Right atrium auricular region (tissue), 2 donors: ENCODE data around the gene GPR108. TPM values are rescaled to one million over a fixed set of nuclear protein-coding genes. Genes with fewer than 3 reads are reported as not detected.

ENCODE experiments used
- DNase-seq: peaks from one replicate; pipeline ENCODE4 v3.0.0-alpha.2; 2019; ENCODE audit warnings: low spot score
- H3K27ac ChIP-seq, 2 donors: fragments of 200-600 bp; sonication (generic); 1 replicate in 1 of 2; 2 replicates in 1 of 2; pipeline ENCODE4 v1.5.1; 2016 to 2019
- H3K27me3 ChIP-seq, 2 donors: fragments of 200-600 bp; sonication (generic); one replicate each; pipeline versions ENCODE4 v1.5.1 to v1.6.0; 2017 to 2019
- H3K36me3 ChIP-seq: fragments of 200-600 bp; sonication (generic); one replicate; pipeline ENCODE4 v1.5.1; 2016
- H3K4me1 ChIP-seq, 2 donors: fragments of 200-600 bp; sonication (generic); one replicate each; pipeline versions ENCODE4 v1.5.1 to v1.6.0; 2017 to 2019
- H3K4me3 ChIP-seq, 2 donors: fragments of 200-600 bp; sonication (generic); 1 replicate in 1 of 2; 2 replicates in 1 of 2; pipeline ENCODE4 v1.5.1; 2017 to 2019; ENCODE audit warnings: mild to moderate bottlenecking in 1 of 2, moderate library complexity in 1 of 2
- H3K9me3 ChIP-seq, 2 donors: fragments of 200-600 bp; sonication (generic); one replicate each; pipeline ENCODE4 v1.5.1; 2019
- total RNA-seq, 2 donors: library from RNA; depleted of rRNA; stranded (reverse); fragments of >200 nt; gene quantifications; one replicate each; pipeline ENCODE4 v1.1.0, GENCODE V29; 2016
- TF ChIP-seq, protein P1 (sequence below), 2 donors: fragments of 200-600 bp; sonication (generic); IDR thresholded peaks; one replicate each; pipeline ENCODE4 v1.5.1; 2019; ENCODE audit warnings: antibody characterized with exemption in 2 of 2

The GPR108 gene
- total RNA-seq, 2 donors from 2014 or later, result 40.3 to 41.3 TPM

GRCh38 chr19:6720369-6721137 lies 16.8 kb downstream of the GPR108 start, which contains the start of gene C3:
Gene C3, minus strand, starts transcription at chr19:6720650. Its CDS starts 61 bp downstream, at chr19:6720589.
- no peaks in the 10 kb centered on the region for H3K9me3 ChIP-seq
- peak within 1 kb of the TSS; percentile 25 to 35 for H3K4me3 ChIP-seq
- H3K27ac ChIP-seq, result peak within 1 kb of the TSS in 1 of 2 donors; percentile 31
- no peaks in the 10 kb centered on the region for H3K27me3 ChIP-seq
- peak; percentile 87 for DNase-seq
- H3K4me1 ChIP-seq, result no peaks in the 10 kb centered on the region
- H3K36me3 ChIP-seq, result no peaks in the 10 kb centered on the region
- TF ChIP-seq, protein P1, sequence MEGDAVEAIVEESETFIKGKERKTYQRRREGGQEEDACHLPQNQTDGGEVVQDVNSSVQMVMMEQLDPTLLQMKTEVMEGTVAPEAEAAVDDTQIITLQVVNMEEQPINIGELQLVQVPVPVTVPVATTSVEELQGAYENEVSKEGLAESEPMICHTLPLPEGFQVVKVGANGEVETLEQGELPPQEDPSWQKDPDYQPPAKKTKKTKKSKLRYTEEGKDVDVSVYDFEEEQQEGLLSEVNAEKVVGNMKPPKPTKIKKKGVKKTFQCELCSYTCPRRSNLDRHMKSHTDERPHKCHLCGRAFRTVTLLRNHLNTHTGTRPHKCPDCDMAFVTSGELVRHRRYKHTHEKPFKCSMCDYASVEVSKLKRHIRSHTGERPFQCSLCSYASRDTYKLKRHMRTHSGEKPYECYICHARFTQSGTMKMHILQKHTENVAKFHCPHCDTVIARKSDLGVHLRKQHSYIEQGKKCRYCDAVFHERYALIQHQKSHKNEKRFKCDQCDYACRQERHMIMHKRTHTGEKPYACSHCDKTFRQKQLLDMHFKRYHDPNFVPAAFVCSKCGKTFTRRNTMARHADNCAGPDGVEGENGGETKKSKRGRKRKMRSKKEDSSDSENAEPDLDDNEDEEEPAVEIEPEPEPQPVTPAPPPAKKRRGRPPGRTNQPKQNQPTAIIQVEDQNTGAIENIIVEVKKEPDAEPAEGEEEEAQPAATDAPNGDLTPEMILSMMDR (IDR thresholded peaks at IDR 0.05), result no peak

GRCh38 chr19:6719992-6720368 lies 17.4 kb downstream of the GPR108 start:
- Histone ChIP-seq H3K4me1 (no peaks in the 10 kb centered on the region), H3K27ac (no peak overlapping the region), H3K27me3 (no peaks in the 10 kb centered on the region), H3K9me3 (no peaks in the 10 kb centered on the region), H3K4me3 (peak overlapping the region; percentile 25 to 35), H3K36me3 (no peaks in the 10 kb centered on the region)
- DNase-seq, result no peak
- TF ChIP-seq, protein P1 (IDR thresholded peaks at IDR 0.05), result no peak

- TF ChIP-seq, protein P1 (IDR thresholded peaks at IDR 0.05), result no peak
- peak overlapping the region in 1 of 2 donors; percentile 35 for H3K4me3 ChIP-seq
- no peak for DNase-seq
- H3K27me3 ChIP-seq, result no peaks in the 10 kb centered on the region
- peak overlapping the region in 1 of 2 donors; percentile 31 for H3K27ac ChIP-seq
- H3K4me1 ChIP-seq, result no peaks in the 10 kb centered on the region
- H3K36me3 ChIP-seq, result no peaks in the 10 kb centered on the region
- H3K9me3 ChIP-seq, result no peaks in the 10 kb centered on the region
Measured at GRCh38 chr19:6719540-6719861, 17.9 kb downstream of the GPR108 start.

DNA sequence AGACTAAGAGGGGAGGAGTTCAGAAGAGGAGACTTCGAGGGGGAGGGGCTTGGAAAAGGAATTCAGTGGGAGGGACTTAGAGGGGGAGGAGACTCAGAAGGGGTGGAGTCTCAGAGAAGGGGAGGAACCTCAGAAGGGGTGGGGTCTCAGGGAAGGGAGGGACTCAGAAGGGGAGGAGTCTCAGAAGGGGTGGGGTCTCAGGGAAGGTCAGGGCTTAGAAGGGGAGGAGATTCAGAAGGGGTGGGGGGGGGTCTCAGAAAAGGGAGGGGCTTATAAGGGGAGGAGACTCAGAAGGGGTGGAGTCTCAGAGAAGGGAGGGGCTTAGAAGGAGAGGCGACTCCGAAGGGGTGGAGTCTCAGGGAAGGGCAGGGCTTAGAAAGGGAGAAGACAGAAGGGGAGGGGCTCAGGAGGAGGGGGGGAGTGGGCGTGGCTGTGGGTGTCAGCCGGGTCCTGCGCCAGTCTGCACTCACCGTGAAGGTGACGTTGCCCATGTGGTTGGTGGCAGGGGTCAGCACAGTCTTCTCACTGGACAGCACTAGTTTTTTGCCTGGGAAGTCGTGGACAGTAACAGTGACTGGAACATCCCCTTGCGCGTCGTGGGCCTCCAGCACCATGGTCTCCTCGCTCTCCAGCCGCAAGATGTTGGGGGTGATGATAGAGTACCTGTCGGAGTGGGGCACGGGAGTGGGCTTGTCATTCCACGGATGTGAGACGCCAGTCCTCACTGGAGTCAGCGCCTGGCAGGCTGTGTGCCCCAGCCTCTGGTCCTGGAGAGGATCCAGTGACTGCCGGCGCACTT lies 18.4 kb downstream of the GPR108 start:
- Histone ChIP-seq H3K9me3 (no peaks in the 10 kb centered on the region), H3K4me3 (peak overlapping the region in 1 of 2 donors; percentile 35), H3K27ac (no peak overlapping the region), H3K4me1 (no peaks in the 10 kb centered on the region), H3K27me3 (no peaks in the 10 kb centered on the region), H3K36me3 (no peaks in the 10 kb centered on the region)
- TF ChIP-seq, protein P1 (IDR thresholded peaks at IDR 0.05), result no peak
- no peak for DNase-seq

GRCh38 chr19:6718111-6718740 lies 19.2 kb downstream of the GPR108 start:
- Histone ChIP-seq H3K9me3 (no peaks in the 10 kb centered on the region), H3K36me3 (no peaks in the 10 kb centered on the region), H3K27me3 (no peaks in the 10 kb centered on the region), H3K4me1 (no peaks in the 10 kb centered on the region), H3K4me3 (no peak overlapping the region), H3K27ac (no peak overlapping the region)
- TF ChIP-seq, protein P1 (IDR thresholded peaks at IDR 0.05), result no peak
- DNase-seq, result no peak
